GM18526 (cell line): Measurements from ENCODE around the gene KLK14.

Experiments
- POLR2A ChIP-seq: IDR thresholded peaks from 3 replicates; pipeline ENCODE4 v1.6.1; 2011; ENCODE audit not compliant: insufficient read length; ENCODE audit errors: extremely low read depth

The KLK14 gene

GRCh38 chr19:51093510-51094345 lies 11.0 kb upstream of the KLK14 start:
- no peak for TF ChIP-seq POLR2A

DNA sequence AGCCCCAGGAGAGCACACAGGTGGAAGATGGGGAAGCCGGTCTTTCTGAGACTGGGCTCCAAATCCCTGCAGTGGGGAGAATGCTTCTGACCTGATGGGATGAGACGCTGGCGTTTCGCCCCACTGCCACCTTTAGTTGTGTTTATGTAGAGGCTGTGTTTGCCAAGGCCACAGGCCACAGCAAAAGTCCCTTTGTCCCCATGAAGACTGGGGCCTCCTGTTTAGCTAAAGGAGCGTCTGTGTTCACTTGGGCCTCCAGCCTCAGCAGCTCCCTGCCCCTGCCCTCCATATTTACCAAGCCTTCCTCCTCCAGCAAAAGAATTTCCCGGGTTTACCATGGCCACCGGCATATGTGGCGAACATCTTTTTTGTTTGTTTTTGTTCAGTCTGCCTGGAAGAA lies 10.4 kb upstream of the KLK14 start:
- no peak for TF ChIP-seq POLR2A

DNA sequence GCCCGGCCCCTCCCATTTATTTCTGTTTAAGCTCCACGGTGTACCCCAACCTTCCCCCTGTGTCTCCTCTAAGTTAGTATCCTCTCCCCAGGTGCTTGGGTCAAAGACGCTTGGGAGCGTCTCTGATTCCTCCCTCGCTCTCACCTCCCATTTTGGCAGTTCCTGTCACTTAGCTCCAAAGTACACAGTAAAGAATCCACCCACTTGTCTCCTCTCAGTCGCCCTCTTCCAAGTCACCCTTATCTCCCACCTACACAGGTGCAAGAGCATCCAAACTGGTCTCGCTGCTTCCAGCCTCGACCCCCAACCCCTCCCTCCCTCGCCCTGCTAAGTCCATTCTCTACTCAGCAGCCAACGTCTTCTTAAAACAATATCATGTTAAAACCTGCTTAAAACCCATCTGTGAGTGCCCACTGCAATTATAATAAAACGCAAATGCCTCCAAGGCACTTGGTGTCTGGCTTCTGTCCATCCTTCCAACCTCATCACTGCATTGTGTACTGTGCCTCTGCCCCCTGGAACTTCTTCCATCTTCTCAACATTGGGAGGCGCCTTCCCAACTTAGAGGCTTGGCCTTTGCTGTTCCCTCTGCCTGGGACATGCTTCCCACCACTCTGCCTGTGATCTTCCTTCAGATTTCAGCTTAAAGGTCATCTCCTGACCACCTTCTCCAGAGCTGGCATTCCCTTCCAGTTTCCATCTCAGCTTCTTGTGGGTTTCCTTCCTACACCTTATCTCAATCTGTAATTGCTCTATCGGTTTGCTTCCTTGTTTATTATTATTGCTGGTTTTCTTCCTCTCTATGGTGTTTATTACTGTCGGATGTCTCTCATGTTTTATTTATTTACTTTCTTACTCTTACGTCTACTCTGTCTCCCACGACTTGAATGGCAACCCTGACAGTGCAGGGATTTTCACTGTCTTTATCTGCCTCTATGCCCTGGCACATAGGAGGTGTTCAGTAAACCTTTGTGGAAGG lies 9.5 kb upstream of the KLK14 start:
- TF ChIP-seq POLR2A = no peak

- no peak for TF ChIP-seq POLR2A
Measured at GRCh38 chr19:51091126-51091525, 8.4 kb upstream of the KLK14 start.

GRCh38 chr19:51090471-51090870 lies 7.8 kb upstream of the KLK14 start:
- TF ChIP-seq POLR2A = no peak

DNA sequence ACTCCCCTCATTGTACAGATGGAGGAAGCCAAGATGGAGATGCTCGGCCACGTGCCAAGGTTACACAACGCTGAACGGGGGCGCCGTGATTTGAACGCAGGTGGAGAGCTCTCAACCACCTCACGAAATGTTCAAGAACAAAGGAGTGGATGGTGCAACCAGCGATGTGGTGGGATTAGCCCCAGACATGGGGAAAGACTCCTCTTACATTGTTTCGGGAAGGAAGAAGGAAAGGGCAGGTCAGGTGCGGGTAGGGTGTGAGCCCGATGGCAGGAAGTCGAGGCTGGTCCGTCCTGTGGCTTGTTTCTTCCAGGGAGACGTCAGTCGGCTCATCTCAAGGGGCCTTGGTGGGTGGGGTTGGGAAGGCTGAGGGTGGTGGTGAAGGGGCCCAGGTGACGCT lies 7.1 kb upstream of the KLK14 start:
- TF ChIP-seq POLR2A = no peak

DNA sequence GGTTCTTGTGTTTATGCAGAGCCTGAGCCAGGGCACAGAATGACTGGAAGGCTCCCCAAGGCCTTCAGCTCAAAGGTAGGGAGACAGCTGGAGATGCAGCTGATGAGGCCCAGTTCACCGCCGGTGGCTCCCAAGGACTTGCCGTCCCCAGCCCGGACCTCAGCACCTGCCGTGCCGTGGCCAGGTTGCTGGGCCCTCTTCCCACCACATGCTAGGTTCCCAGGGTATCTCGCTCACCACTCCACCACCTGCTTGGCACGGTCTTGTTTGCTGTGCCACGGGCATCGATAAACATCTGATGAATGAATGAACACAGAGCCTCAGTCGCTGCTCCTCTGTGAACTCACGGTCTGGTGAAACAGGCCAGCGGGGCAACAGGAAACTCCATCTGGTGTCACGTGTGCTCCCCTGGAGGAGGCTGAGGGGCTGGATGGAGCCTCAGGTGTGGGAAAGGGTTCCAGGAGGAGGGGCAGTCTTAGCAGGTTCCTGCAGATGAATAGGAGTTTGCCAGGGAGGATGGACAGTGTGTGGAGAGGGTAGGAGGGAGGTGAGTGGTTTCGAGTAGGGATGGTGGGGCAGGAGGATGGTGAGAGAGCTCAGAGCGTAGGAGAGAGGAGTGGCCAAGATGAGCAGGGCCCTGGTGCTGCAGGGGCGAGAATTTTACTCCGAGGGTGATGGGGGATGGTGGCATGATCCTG lies 3.6 kb upstream of the KLK14 start:
- TF ChIP-seq POLR2A = no peak

DNA sequence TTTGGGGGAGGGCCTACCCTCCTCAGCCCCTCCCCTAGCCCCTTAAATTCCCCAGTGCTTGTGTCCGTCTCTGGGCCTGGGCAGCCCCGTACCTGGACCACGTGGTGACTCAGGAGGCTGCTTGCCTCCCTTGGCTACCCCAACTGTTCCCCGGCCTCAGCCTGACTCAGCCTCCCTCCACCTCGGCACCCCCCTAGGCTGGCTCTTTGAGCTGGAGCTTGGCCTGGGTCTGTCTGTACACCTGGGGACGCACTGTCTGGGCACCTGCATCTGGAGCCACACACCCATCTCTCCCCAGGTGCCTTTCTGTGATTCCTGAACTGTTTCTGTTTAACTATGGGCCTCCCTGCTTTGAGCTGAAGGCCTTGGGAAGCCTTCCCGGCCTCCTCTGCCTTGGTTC lies 1.8 kb upstream of the KLK14 start:
- TF ChIP-seq POLR2A = no peak

GRCh38 chr19:51083783-51084182 lies 1.1 kb upstream of the KLK14 start:
- TF ChIP-seq POLR2A = no peak

DNA sequence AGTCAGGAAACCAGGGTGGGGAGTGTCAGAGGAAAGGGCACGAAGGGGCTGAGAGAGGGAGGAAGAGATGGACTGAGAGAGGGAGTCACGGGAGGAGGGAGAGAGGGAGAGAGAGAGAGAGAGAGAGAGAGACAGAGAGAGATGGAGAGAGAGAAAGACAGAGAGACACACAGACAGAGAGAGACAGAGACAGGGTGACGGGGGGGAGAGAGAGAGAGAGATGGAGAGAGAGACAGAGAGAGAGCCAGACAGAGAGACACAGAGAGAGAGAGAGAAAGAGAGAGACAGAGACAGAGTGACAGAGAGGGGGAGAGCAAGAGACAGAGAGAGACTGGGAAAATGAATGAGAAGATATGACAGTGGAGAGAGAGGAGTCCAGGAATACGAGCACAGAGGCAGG lies 494 bp upstream of the KLK14 start:
- no peak for TF ChIP-seq POLR2A

DNA sequence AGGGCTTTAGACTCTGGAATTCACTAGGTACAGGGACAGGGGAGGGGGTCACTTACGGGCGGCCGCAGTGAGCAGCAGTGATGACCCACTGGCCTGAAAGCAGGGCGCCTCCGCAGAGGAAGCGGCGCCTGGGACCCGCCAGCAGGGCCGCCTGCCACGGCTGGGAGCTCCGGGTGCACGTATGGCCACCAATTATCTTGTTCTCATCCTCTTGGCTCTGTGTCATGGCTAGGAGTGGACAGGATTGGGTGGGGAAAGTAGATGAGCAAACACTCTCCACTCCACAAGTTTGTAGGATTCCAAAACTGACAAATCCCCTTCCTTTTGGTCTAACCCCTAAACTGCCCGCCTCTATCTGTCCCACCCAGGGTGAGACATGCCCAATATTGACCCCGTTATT lies 1.2 kb downstream of the KLK14 start:
- no peak for TF ChIP-seq POLR2A

DNA sequence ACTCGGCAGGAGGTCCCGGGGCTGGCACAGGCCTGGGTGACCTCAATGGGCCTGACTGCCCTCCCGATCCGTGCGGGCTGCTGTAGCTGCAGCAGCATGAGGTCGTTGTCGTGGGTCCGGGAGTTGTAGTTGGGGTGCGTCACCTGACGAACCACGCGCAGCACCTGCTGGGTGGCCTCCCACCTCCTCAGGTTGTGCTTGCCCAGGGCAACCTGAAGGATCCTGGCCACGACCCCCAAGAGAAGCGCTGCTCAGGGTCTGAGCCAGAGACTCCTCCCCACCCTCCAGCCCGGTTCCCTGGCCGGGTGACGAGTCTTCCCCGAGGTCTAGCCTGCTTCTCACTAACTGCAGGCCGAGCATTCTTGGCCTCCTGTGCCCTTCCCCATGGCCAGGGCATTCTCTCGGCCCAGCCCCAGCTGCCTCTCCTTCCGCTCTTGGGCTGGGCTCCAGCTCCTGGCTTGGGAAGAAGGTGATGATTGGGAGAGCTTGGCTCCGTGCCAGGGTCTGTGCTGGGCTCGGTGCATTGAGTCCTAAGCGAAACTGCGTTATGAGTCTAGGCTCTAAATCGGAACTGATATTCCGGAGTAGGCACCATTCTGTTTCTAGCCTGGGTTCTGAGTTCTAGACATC lies 3.1 kb downstream of the KLK14 start:
- no peak for TF ChIP-seq POLR2A

DNA sequence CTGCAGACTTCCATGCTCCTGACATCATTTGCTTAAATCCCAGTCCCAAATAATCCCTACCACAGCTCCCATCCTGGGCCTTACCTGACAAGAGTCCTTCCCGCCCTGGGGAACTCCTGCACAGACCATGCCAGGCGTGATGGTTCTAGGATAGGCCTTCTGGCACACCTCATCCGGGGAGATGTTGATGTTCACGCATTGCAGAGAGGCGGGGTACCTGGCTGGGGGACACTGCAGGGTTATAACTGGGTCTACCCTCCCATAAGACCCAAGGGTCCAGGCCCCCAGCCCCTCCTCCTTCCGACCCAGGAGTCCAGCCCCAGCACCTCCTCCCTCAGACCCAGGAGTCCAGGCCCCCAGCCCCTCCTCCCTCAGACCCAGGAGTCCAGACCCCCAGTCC lies 4.0 kb downstream of the KLK14 start:
- no peak for TF ChIP-seq POLR2A

- TF ChIP-seq POLR2A = no peak
Measured at GRCh38 chr19:51078104-51078503, 4.6 kb downstream of the KLK14 start.

- no peak for TF ChIP-seq POLR2A
Measured at GRCh38 chr19:51076631-51077213, 6.0 kb downstream of the KLK14 start.
